K562 (cell line): Measurements from ENCODE around the gene CTU1. TPM values are rescaled to one million over a fixed set of nuclear protein-coding genes. Genes with fewer than 3 reads are reported as not detected.

Source experiments
- ELK1 ChIP-seq: sonication (generic); formaldehyde crosslinking; IDR thresholded peaks from 2 replicates; pipeline ENCODE4 v1.8.1; 2022; ENCODE audit warnings: missing genetic modification reagents
- FOSL1 ChIP-seq: fragments of 200-800 bp; sonication (Bioruptor generic); conservative IDR thresholded peaks from 2 replicates; pipeline ENCODE4 v1.6.1; 2016; ENCODE audit warnings: missing genetic modification characterization, missing compliant biosample characterization
- FOXJ3 ChIP-seq: sonication (generic); formaldehyde crosslinking; IDR thresholded peaks from 2 replicates; pipeline ENCODE4 v1.4.0; 2020; ENCODE audit warnings: mild to moderate bottlenecking, missing genetic modification reagents
- FOXO4 ChIP-seq: fragments of 450-650 bp; formaldehyde crosslinking; IDR thresholded peaks from 2 replicates; pipeline ENCODE4 v1.4.0; 2020; ENCODE audit warnings: mild to moderate bottlenecking, moderate library complexity
- GATA2 ChIP-seq: sonication (generic); formaldehyde crosslinking; IDR thresholded peaks from 2 replicates; pipeline ENCODE4 v1.4.0; 2020; ENCODE audit warnings: mild to moderate bottlenecking, missing genetic modification reagents
- HMGN3 ChIP-seq: IDR thresholded peaks from 2 replicates; pipeline ENCODE4 v1.6.1; 2011; ENCODE audit warnings: borderline replicate concordance, low read depth, mild to moderate bottlenecking, mixed read lengths, low read length; ENCODE audit not compliant: insufficient read length; ENCODE audit errors: extremely low read depth
- RBM25 ChIP-seq: fragments of 200-400 bp; formaldehyde crosslinking; IDR thresholded peaks from 2 replicates; pipeline ENCODE4 v1.6.1; 2018; ENCODE audit warnings: low read length, low read depth, moderate library complexity; ENCODE audit not compliant: severe bottlenecking
- RNF219 ChIP-seq: fragments of 250-450 bp; sonication (Bioruptor Pico); IDR thresholded peaks from 2 replicates; pipeline ENCODE4 v1.5.0; 2022; ENCODE audit warnings: mild to moderate bottlenecking
- SMAD4 ChIP-seq: fragments of 250-450 bp; sonication (Bioruptor Pico); conservative IDR thresholded peaks from 2 replicates; pipeline ENCODE4 v1.8.0; 2021; ENCODE audit warnings: inconsistent platforms, mild to moderate bottlenecking, moderate library complexity
- SRSF3 ChIP-seq: fragments of 200-400 bp; formaldehyde crosslinking; IDR thresholded peaks from 2 replicates; pipeline ENCODE4 v1.6.1; 2016; ENCODE audit warnings: mild to moderate bottlenecking, low read length, moderate library complexity; ENCODE audit not compliant: insufficient read depth
- TRIM24 ChIP-seq, 2 experiments: fragments of 450-650 bp; IDR thresholded peaks; 2 replicates each; pipeline ENCODE4 v1.6.1; 2016
- XRCC3 ChIP-seq: fragments of 450-650 bp; IDR thresholded peaks from 2 replicates; pipeline ENCODE4 v1.6.1; 2017; ENCODE audit warnings: mild to moderate bottlenecking, moderate library complexity
- ZNF274 ChIP-seq: IDR thresholded peaks from 2 replicates; pipeline ENCODE4 v1.6.1; 2011; ENCODE audit warnings: low read depth, mild to moderate bottlenecking, low read length, moderate library complexity, borderline replicate concordance
- ZNF3 ChIP-seq: fragments of 250-450 bp; sonication (Bioruptor Pico); IDR thresholded peaks from 2 replicates; pipeline ENCODE4 v1.5.0; 2021; ENCODE audit warnings: mild to moderate bottlenecking, moderate library complexity
- ZNF511 ChIP-seq: sonication (generic); formaldehyde crosslinking; IDR thresholded peaks from 2 replicates; pipeline ENCODE4 v1.8.0; 2022; ENCODE audit warnings: mild to moderate bottlenecking, missing genetic modification reagents
- ZNF668 ChIP-seq: fragments of 250-450 bp; sonication (Bioruptor Pico); IDR thresholded peaks from 2 replicates; pipeline ENCODE4 v1.8.0; 2022; ENCODE audit warnings: mild to moderate bottlenecking, inconsistent platforms
- ZNF778 ChIP-seq: fragments of 450-650 bp; formaldehyde crosslinking; IDR thresholded peaks from 2 replicates; pipeline ENCODE4 v1.4.0; 2020; ENCODE audit warnings: mild to moderate bottlenecking, moderate library complexity
- polyA plus RNA-seq, 8 experiments: library from polyadenylated mRNA; depleted of rRNA in 4 of 8; stranded (reverse) in 5 of 8; unstranded in 3 of 8; fragments of >200 nt; fragmentation: Nextera tagmentation in 2 of 8; fragmentation: Illumina TruSeq in 1 of 8; extraction: Ambion mirVana in 2 of 8; extraction: Trizol in 1 of 8; gene quantifications; 2 replicates each; pipeline versions ENCODE4 v1.2.1 to v1.2.3, GENCODE V29; 2011 to 2014; ENCODE audit warnings: inconsistent platforms in 1 of 8, missing spikeins in 1 of 8
- total RNA-seq, 7 experiments: library from RNA; depleted of rRNA in 6 of 7; stranded (reverse); fragments of >200 nt in 6 of 7; fragmentation: Illumina TruSeq in 2 of 7; extraction: Trizol in 2 of 7; gene quantifications; 2 replicates each; pipeline versions ENCODE4 v1.2.1 to v1.2.3, GENCODE V29; 2011 to 2021; ENCODE audit warnings: low replicate concordance in 1 of 7

The CTU1 gene
- total and polyA plus RNA-seq, 9 of the 15 experiments (the other 6 are each of a cell fraction or from before 2014, with no cell fraction given) = 0.03 to 18.4 (median 2.3) TPM; not detected in 1

DNA sequence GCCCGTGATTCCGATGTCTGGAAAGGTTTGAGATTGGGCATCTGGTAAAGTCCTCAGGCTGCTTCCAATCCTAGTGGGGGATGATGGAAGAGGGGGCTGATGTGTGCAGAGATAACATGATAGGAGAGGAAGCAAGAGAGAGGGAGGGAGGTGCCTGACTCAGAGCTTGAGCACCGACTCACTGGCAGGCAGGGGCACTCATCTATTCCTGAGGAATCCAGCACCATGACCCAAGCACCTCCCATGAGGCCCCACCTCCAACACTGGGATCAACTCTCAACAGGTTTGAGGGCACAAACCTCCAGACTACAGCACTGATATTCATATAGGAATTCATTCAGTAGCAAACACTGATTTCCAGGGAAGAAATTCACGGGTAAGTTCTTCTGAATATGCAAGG, 10.9 kb upstream of the CTU1 start (continued):
- TF ChIP-seq TRIM24 (IDR thresholded peaks at IDR 0.05) = peak in 1 of 2 experiments; percentile 62; a peak in 1 of 4 replicates
- TF ChIP-seq SMAD4 = no peak
- TF ChIP-seq SRSF3 = no peak
- TF ChIP-seq RBM25 = no peak
- no peak for TF ChIP-seq XRCC3
- TF ChIP-seq ZNF511 (CRISPR knock-in tag) = no peak
- TF ChIP-seq ELK1 (CRISPR knock-in tag) = no peak
- no peak for TF ChIP-seq ZNF778 (CRISPR knock-in tag)
- TF ChIP-seq GATA2 (CRISPR knock-in tag) = 0 out of 2 replicates have a peak, but pooled peaks have one; percentile 15
- TF ChIP-seq RNF219 (CRISPR knock-in tag) = no peak
- TF ChIP-seq ZNF668 = no peak
- TF ChIP-seq FOXJ3 (CRISPR knock-in tag) = no peak
- TF ChIP-seq ZNF3 (CRISPR knock-in tag) = no peak
- no peak for TF ChIP-seq ZNF274
- TF ChIP-seq HMGN3 = no peak
- no peak for TF ChIP-seq FOXO4
- 0 out of 2 replicates have a peak, but pooled peaks have one; percentile 19 for TF ChIP-seq FOSL1 (tag)
